GM20000 (cell line): ENCODE results near the gene CDH6.

Source experiments
- DNase-seq: peaks from one replicate; pipeline ENCODE4 v3.0.0; 2012; ENCODE audit warnings: low spot score
- CTCF ChIP-seq: IDR thresholded peaks from 2 replicates; pipeline ENCODE4 v1.5.1; 2012; ENCODE audit warnings: mild to moderate bottlenecking, control low read depth; ENCODE audit errors: extremely low read depth, missing control alignments

Gene CDH6

GRCh38 chr5:31283326-31283725, 89.8 kb downstream of the CDH6 start:
- DNase-seq, result no peak
- no peak for TF ChIP-seq CTCF

GRCh38 chr5:31285025-31285424, 91.5 kb downstream of the CDH6 start:
- TF ChIP-seq CTCF, result no peak
- DNase-seq, result no peak

GRCh38 chr5:31287985-31288384, 94.5 kb downstream of the CDH6 start:
- DNase-seq, result no peak
- TF ChIP-seq CTCF, result no peak

- DNase-seq, result no peak
- no peak for TF ChIP-seq CTCF
Measured at GRCh38 chr5:31289429-31289828, 95.9 kb downstream of the CDH6 start.

- DNase-seq, result no peak
Measured at GRCh38 chr5:31291323-31291854, 97.9 kb downstream of the CDH6 start.

GRCh38 chr5:31300501-31300900, 107.0 kb downstream of the CDH6 start:
- TF ChIP-seq CTCF, result no peak
- DNase-seq, result no peak

More at GRCh38 chr5:31291323-31291854, 97.9 kb downstream of the CDH6 start:
- no peak for TF ChIP-seq CTCF

- DNase-seq, result no peak
Measured at GRCh38 chr5:31301833-31302232, 108.3 kb downstream of the CDH6 start.

More at GRCh38 chr5:31301833-31302232, 108.3 kb downstream of the CDH6 start:
- no peak for TF ChIP-seq CTCF
